HG03280 (cell line): ENCODE measurements around the gene VTI1B.
"Not testable (repeated sequence)": the region's sequence is repeated elsewhere in the genome, so short reads cannot be mapped to it uniquely, and the experiment has no call there.

ENCODE experiments used
- ATAC-seq: cut with Tn5 transposase; IDR thresholded peaks from one replicate; pipeline ENCODE4 v1.9.1; 2021; ENCODE audit warnings: mild to moderate bottlenecking, moderate library complexity; ENCODE audit not compliant: unreplicated experiment

The VTI1B gene

GRCh38 chr14:67633451-67634147 is 40.8 kb downstream of the VTI1B start:
- no peak for ATAC-seq

GRCh38 chr14:67630938-67631337 is 43.5 kb downstream of the VTI1B start:
- ATAC-seq: no peak

GRCh38 chr14:67630186-67630585 is 44.2 kb downstream of the VTI1B start:
- ATAC-seq: no peak

- ATAC-seq: no peak
Observed at GRCh38 chr14:67627519-67627918, 46.9 kb downstream of the VTI1B start.

- not testable (repeated sequence) for ATAC-seq
Observed at GRCh38 chr14:67626131-67626530, 48.3 kb downstream of the VTI1B start.

- ATAC-seq: no peak
Observed at GRCh38 chr14:67623114-67623513, 51.3 kb downstream of the VTI1B start.

- no peak for ATAC-seq
Observed at GRCh38 chr14:67622675-67623074, 51.8 kb downstream of the VTI1B start.

GRCh38 chr14:67620217-67620785 is 54.1 kb downstream of the VTI1B start:
- no peak for ATAC-seq

GRCh38 chr14:67619446-67620216 is 54.8 kb downstream of the VTI1B start, which contains the start of gene ARG2:
Gene ARG2, plus strand, starts transcription at chr14:67619920. Its CDS starts 58 bp downstream, at chr14:67619978.
- peak; percentile 97 for ATAC-seq

GRCh38 chr14:67618617-67619063 is 55.8 kb downstream of the VTI1B start:
- no peak for ATAC-seq

- no peak for ATAC-seq
Observed at GRCh38 chr14:67610491-67610890, 63.9 kb downstream of the VTI1B start.

- no peak for ATAC-seq
Observed at GRCh38 chr14:67609642-67610310, 64.7 kb downstream of the VTI1B start.

GRCh38 chr14:67607646-67608045 is 66.8 kb downstream of the VTI1B start:
- no peak for ATAC-seq

- ATAC-seq: peak; percentile 60
Observed at GRCh38 chr14:67602995-67603545, 71.4 kb downstream of the VTI1B start.

GRCh38 chr14:67602076-67602475 is 72.4 kb downstream of the VTI1B start:
- no peak for ATAC-seq

- not testable (repeated sequence) for ATAC-seq
Observed at GRCh38 chr14:67600562-67600974, 73.9 kb downstream of the VTI1B start.

- peak; percentile 97 for ATAC-seq
Observed at GRCh38 chr14:67599698-67600561, 74.5 kb downstream of the VTI1B start, which contains the start of gene PIGH. Gene PIGH, minus strand, starts transcription at chr14:67600268. Its CDS starts 65 bp downstream, at chr14:67600203.
